Pancreas (tissue), 10 donors: ENCODE results near the gene CANT1. TPM values are rescaled to one million over a fixed set of nuclear protein-coding genes. Genes with fewer than 3 reads are reported as not detected.
"Not testable (repeated sequence)": the region's sequence is repeated elsewhere in the genome, so short reads cannot be mapped to it uniquely, and the experiment has no call there.

Source experiments
- ATAC-seq, 4 donors: fragments of 200-7000 bp; cut with Tn5 transposase; one replicate each; pipeline versions ENCODE4 v1.8.0 to v1.9.1; 2020; ENCODE audit warnings: mild to moderate bottlenecking in 4 of 4, moderate library complexity in 4 of 4
- DNase-seq, 6 donors: peaks; one replicate each; pipeline ENCODE4 v3.0.0-alpha.2; 2020
- FAIRE-seq: peaks from 2 replicates; lab custom pipeline; 2012; peaks lifted over from hg19 to GRCh38; lab: Jason Lieb, UNC
- H3K27ac ChIP-seq, 4 donors: fragments of 200-600 bp; sonication (generic); 1 replicate in 3 of 4; 2 replicates in 1 of 4; pipeline versions ENCODE4 v1.5.0 to v1.8.0; 2020
- H3K27me3 ChIP-seq, 4 donors: fragments of 200-600 bp; one replicate each; pipeline ENCODE4 v1.8.0; 2021
- H3K36me3 ChIP-seq, 3 donors: fragments of 200-600 bp; sonication (generic) in 1 of 3; one replicate each; pipeline versions ENCODE4 v1.5.0 to v1.8.0; 2020 to 2021
- H3K4me1 ChIP-seq, 3 donors: fragments of 200-600 bp; one replicate each; pipeline ENCODE4 v1.8.0; 2021
- H3K4me3 ChIP-seq, 4 donors: fragments of 200-600 bp; sonication (generic) in 2 of 4; one replicate each; pipeline versions ENCODE4 v1.5.0 to v1.8.0; 2020 to 2021
- H3K9me3 ChIP-seq, 4 donors: fragments of 200-600 bp; one replicate each; pipeline ENCODE4 v1.8.0; 2021
- CTCF ChIP-seq, 4 donors: fragments of 200-600 bp; sonication (generic) in 3 of 4; IDR thresholded peaks; one replicate each; pipeline versions ENCODE4 v1.5.0 to v1.8.0; 2021; ENCODE audit warnings: antibody characterized with exemption in 4 of 4
- WGBS, 2 donors: extraction: QIAGEN DNeasy Blood & Tissue Kit; methylation state at CpG; one replicate each; pipeline ENCODE4 v1.1.7; 2013; 5-methylcytosine and 5-hydroxymethylcytosine counted together
- intact Hi-C, 3 donors: fragments of 100-400 bp; cut with DNase I; formaldehyde crosslinking; loops; one replicate each; pipeline versions ENCODE4 v1.11.1 to v1.14.2; 2022
- polyA plus RNA-seq, 2 donors: library from polyadenylated mRNA; stranded (reverse); fragments of 200-250 nt; gene quantifications; one replicate each; pipeline ENCODE4 v1.2.3, GENCODE V29; 2013
- total RNA-seq, 6 donors: library from RNA; stranded (reverse); fragmentation: NEBNext Ultra II Directional in 4 of 6; extraction: Animal tissue kit (Norgen Biotek cat#: 25700) in 4 of 6; gene quantifications; one replicate each; pipeline versions ENCODE4 v1.2.1 to v1.2.4, GENCODE V29; 2021 to 2023
- donor health status: healthy with polysubstance abuse.
- donor health status: DM: no; HTN: no; CAD: no; lungs with moderate emphysema.
- donor health status: DM: no; HTN: no; CAD: no.
- donor health status: control.
- donor health status: control.
- donor health status: Bipolar disorder and iron deficiency.
- donor health status: DM: yes; HTN: yes; CAD: no.
- donor health status: DM: no; HTN: no; CAD: no.
- donor health status: DM: no; HTN: no; CAD: no.
- donor health status: DM: yes; HTN: yes; CAD: no.

CANT1 gene
- total and polyA plus RNA-seq, 8 donors: 7.4 to 45.0 (median 25.5) TPM

GRCh38 chr17:79023886-79024771 is 14.6 kb upstream of the CANT1 start, which contains the start of gene C1QTNF1:
TSS of gene C1QTNF1 (plus strand) at chr17:79024169. CDS start at chr17:79043969, 19,800 bp downstream.
- Histone ChIP-seq H3K27ac (peak within 1 kb of the TSS in 2 of 4 donors; percentile 57 to 58), H3K9me3 (no peaks in the 10 kb centered on the region), H3K4me1 (peaks cover 9 to 37% (median 19%) of the 10 kb centered on the region in 3 donors), H3K4me3 (peak within 1 kb of the TSS; percentile 27 to 64 (median 42)), H3K36me3 (no peaks in the 10 kb centered on the region), H3K27me3 (no peaks in the 10 kb centered on the region)
- intact Hi-C loops: no loop called here
- no peak for FAIRE-seq
- WGBS, 2 donors: 3 to 4% methylated on average over 54 to 77 of the region's 77 CpGs
- peak in 3 of 6 donors; percentile 66 to 74 (median 73) for DNase-seq
- peak in 3 of 4 donors; percentile 27 to 37 (median 35) for TF ChIP-seq CTCF (IDR thresholded peaks at IDR 0.05)
- peak; percentile 51 to 64 (median 60) for ATAC-seq

- H3K36me3 ChIP-seq: no peaks in the 10 kb centered on the region
- H3K4me3 ChIP-seq: no peak overlapping the region
- TF ChIP-seq CTCF (IDR thresholded peaks at IDR 0.05): no peak
- WGBS, 2 donors: 87% methylated on average over 12 of the region's 12 CpGs
- H3K9me3 ChIP-seq: no peaks in the 10 kb centered on the region
- peaks cover 9 to 37% (median 20%) of the 10 kb centered on the region in 3 donors for H3K4me1 ChIP-seq
- no peaks in the 10 kb centered on the region for H3K27me3 ChIP-seq
- DNase-seq (peak in 1 of 6 donors; percentile 40), ATAC-seq (no peak), FAIRE-seq (no peak)
- intact Hi-C loops: no loop called here
- peak overlapping the region in 2 of 4 donors; percentile 57 to 58 for H3K27ac ChIP-seq
These were observed 13.7 kb upstream of the CANT1 start for GRCh38 chr17:79023180-79023705.

GRCh38 chr17:79022507-79022991 is 13.0 kb upstream of the CANT1 start:
- peak overlapping the region in 2 of 4 donors; percentile 57 to 58 for H3K27ac ChIP-seq
- peak in 1 of 6 donors; percentile 61 for DNase-seq
- H3K9me3 ChIP-seq: no peaks in the 10 kb centered on the region
- intact Hi-C loops: no loop called here
- no peak for FAIRE-seq
- WGBS, 2 donors: 64 to 75% methylated on average over 9 of the region's 9 CpGs
- peaks cover 9 to 33% (median 15%) of the 10 kb centered on the region in 3 donors for H3K4me1 ChIP-seq
- H3K4me3 ChIP-seq: no peak overlapping the region
- no peak for TF ChIP-seq CTCF (IDR thresholded peaks at IDR 0.05)
- no peaks in the 10 kb centered on the region for H3K36me3 ChIP-seq
- peak in 3 of 4 donors; percentile 9 to 21 (median 19) for ATAC-seq
- no peaks in the 10 kb centered on the region for H3K27me3 ChIP-seq

GRCh38 chr17:79021929-79022328 is 12.4 kb upstream of the CANT1 start:
- Histone ChIP-seq H3K4me1 (peaks cover 9 to 27% (median 10%) of the 10 kb centered on the region in 3 donors), H3K27ac (peak overlapping the region in 2 of 4 donors; percentile 57 to 58)
- intact Hi-C loops, H3K36me3 ChIP-seq, H3K27me3 ChIP-seq, ATAC-seq, H3K4me3 ChIP-seq, H3K9me3 ChIP-seq, FAIRE-seq, DNase-seq: not testable (repeated sequence)
- 91 to 94% methylated on average over 2 of the region's 2 CpGs for WGBS, 2 donors

GRCh38 chr17:79020631-79021301 is 11.2 kb upstream of the CANT1 start:
- no peak overlapping the region for H3K4me3 ChIP-seq
- DNase-seq (no peak), ATAC-seq (no peak), FAIRE-seq (no peak)
- intact Hi-C loops: no loop called here
- H3K27me3 ChIP-seq: no peaks in the 10 kb centered on the region
- WGBS, 2 donors: 80 to 89% methylated on average over 2 of the region's 2 CpGs
- peak overlapping the region in 2 of 4 donors; percentile 37 to 68 for H3K27ac ChIP-seq
- H3K9me3 ChIP-seq: no peaks in the 10 kb centered on the region
- no peak for TF ChIP-seq CTCF (IDR thresholded peaks at IDR 0.05)
- H3K36me3 ChIP-seq: no peaks in the 10 kb centered on the region
- H3K4me1 ChIP-seq: peaks cover 9 to 27% (median 10%) of the 10 kb centered on the region in 3 donors
